Endothelial cell (in vitro differentiated cells): Measurements from ENCODE around the gene FNDC1. TPM values are rescaled to one million over a fixed set of nuclear protein-coding genes. Genes with fewer than 3 reads are reported as not detected.
"Not testable (repeated sequence)": the region's sequence is repeated elsewhere in the genome, so short reads cannot be mapped to it uniquely, and the experiment has no call there.

Source experiments
- DNase-seq: peaks from one replicate; pipeline ENCODE4 v3.0.0; 2021; ENCODE audit warnings: low spot score
- H3K27ac Mint-ChIP-seq: one replicate; pipeline ENCODE4 v1.8.0; 2021; ENCODE audit warnings: mixed read lengths, inconsistent platforms; ENCODE audit not compliant: unreplicated experiment
- H3K27me3 Mint-ChIP-seq: one replicate; pipeline ENCODE4 v1.8.0; 2021; ENCODE audit warnings: mild to moderate bottlenecking, moderate library complexity, mixed read lengths, inconsistent platforms; ENCODE audit not compliant: unreplicated experiment
- H3K36me3 Mint-ChIP-seq: one replicate; pipeline ENCODE4 v1.8.0; 2021; ENCODE audit warnings: mild to moderate bottlenecking, low read depth, mixed read lengths, inconsistent platforms; ENCODE audit not compliant: unreplicated experiment
- H3K4me1 Mint-ChIP-seq: one replicate; pipeline ENCODE4 v1.8.0; 2021; ENCODE audit warnings: mild to moderate bottlenecking, mixed read lengths, inconsistent platforms; ENCODE audit not compliant: unreplicated experiment
- H3K4me3 Mint-ChIP-seq: one replicate; pipeline ENCODE4 v1.8.0; 2021; ENCODE audit warnings: mild to moderate bottlenecking, mixed read lengths, inconsistent platforms; ENCODE audit not compliant: unreplicated experiment
- H3K9me3 Mint-ChIP-seq: one replicate; pipeline ENCODE4 v1.8.0; 2021; ENCODE audit warnings: mixed read lengths, inconsistent platforms; ENCODE audit not compliant: unreplicated experiment
- total RNA-seq: library from RNA; stranded (reverse); fragmentation: NEBNext Ultra II Directional; extraction: Animal tissue kit (Norgen Biotek cat#: 25700); gene quantifications from one replicate; pipeline ENCODE4 v1.2.1, GENCODE V29; 2021; ENCODE audit not compliant: unreplicated experiment
- TF ChIP-seq, protein P1 (sequence below): fragments of 200-600 bp; sonication (generic); IDR thresholded peaks from one replicate; pipeline ENCODE4 v1.5.0; 2021; ENCODE audit warnings: antibody characterized with exemption; ENCODE audit not compliant: unreplicated experiment

Gene FNDC1
- total RNA-seq, 1 donor from 2014 or later = 1.2 TPM

DNA sequence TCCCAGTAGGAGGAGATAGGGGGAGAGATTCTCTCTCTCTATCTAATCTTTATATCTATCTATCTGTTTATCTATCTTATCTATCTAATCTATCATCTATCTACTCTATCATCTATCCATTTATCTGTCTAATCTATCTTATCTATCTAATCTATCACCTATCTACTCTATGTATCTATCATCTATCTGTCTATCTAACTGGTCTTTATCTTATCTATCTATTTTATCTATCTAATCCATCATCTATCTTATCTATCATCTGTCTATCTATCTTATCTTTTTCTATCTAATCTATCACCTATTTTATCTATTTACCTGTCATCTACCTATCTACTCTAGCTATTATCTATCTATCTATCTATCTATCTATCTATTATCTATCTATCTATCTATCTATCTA, 109.4 kb downstream of the FNDC1 start:
- Mint-ChIP-seq H3K27ac (no peak overlapping the region), H3K27me3 (peaks cover 3% of the 10 kb centered on the region), H3K9me3 (no peaks in the 10 kb centered on the region), H3K36me3 (no peaks in the 10 kb centered on the region), H3K4me1 (peaks cover 24% of the 10 kb centered on the region), H3K4me3 (no peak overlapping the region)
- TF ChIP-seq, protein P1, sequence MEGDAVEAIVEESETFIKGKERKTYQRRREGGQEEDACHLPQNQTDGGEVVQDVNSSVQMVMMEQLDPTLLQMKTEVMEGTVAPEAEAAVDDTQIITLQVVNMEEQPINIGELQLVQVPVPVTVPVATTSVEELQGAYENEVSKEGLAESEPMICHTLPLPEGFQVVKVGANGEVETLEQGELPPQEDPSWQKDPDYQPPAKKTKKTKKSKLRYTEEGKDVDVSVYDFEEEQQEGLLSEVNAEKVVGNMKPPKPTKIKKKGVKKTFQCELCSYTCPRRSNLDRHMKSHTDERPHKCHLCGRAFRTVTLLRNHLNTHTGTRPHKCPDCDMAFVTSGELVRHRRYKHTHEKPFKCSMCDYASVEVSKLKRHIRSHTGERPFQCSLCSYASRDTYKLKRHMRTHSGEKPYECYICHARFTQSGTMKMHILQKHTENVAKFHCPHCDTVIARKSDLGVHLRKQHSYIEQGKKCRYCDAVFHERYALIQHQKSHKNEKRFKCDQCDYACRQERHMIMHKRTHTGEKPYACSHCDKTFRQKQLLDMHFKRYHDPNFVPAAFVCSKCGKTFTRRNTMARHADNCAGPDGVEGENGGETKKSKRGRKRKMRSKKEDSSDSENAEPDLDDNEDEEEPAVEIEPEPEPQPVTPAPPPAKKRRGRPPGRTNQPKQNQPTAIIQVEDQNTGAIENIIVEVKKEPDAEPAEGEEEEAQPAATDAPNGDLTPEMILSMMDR = no peak
- no peak for DNase-seq

- Mint-ChIP-seq H3K36me3 (no peaks in the 10 kb centered on the region), H3K4me3 (no peak overlapping the region), H3K4me1 (peaks cover 24% of the 10 kb centered on the region), H3K9me3 (no peaks in the 10 kb centered on the region), H3K27me3 (peaks cover 3% of the 10 kb centered on the region), H3K27ac (no peak overlapping the region)
- peak; percentile 15 for DNase-seq
- TF ChIP-seq, protein P1 = no peak
Observed at GRCh38 chr6:159279790-159280277, 110.6 kb downstream of the FNDC1 start.

DNA sequence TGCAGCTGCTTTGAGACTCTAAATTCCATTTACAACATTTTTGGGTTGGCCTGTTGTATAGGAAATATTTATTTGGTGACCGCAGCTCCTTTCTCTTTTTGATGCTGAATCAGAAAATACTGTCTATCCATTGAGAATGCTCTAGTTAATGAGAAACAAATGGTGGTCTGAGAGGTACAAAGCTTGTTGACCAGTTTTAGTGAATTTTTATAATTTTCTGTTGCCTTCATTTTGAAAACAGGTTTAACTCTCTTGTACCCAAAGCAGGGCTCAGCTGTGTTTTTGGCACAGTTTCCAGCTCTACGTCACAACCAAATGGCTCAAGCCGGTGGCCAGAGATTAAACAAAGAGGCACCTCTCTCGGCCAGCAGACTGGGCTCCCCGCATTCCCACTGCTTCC, 113.2 kb downstream of the FNDC1 start:
- no peak for DNase-seq
- no peaks in the 10 kb centered on the region for H3K36me3 Mint-ChIP-seq
- no peaks in the 10 kb centered on the region for H3K9me3 Mint-ChIP-seq
- H3K4me3 Mint-ChIP-seq = no peak overlapping the region
- TF ChIP-seq, protein P1 = no peak
- H3K4me1 Mint-ChIP-seq = peaks cover 24% of the 10 kb centered on the region
- H3K27me3 Mint-ChIP-seq = no peaks in the 10 kb centered on the region
- H3K27ac Mint-ChIP-seq = no peak overlapping the region

- not testable (repeated sequence) for H3K36me3 Mint-ChIP-seq, H3K27ac Mint-ChIP-seq, H3K4me3 Mint-ChIP-seq, H3K9me3 Mint-ChIP-seq, H3K27me3 Mint-ChIP-seq, DNase-seq
- H3K4me1 Mint-ChIP-seq = peaks cover 15% of the 10 kb centered on the region
Observed at GRCh38 chr6:159284661-159285060, 115.5 kb downstream of the FNDC1 start.

DNA sequence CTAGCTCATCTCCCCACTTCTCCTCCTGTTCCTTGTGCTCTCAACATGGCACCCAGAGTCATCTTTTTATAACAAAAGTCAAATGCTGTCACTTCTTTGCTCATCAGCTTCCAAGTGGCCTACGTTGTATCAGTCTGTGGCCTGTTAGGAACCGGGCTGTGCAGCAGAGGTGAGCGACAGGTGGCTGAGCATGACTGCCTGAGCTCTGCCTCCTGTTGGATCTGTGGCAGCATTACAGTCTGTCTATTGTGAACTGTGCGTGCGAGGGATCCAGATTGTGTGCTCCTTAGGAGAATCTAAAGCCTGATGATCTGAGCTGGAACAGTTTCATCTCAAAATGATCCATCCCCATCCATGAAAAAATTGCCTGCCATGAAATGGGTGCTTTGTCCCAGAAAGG, 129.6 kb downstream of the FNDC1 start:
- H3K9me3 Mint-ChIP-seq = no peaks in the 10 kb centered on the region
- TF ChIP-seq, protein P1 = no peak
- no peaks in the 10 kb centered on the region for H3K27me3 Mint-ChIP-seq
- H3K4me1 Mint-ChIP-seq = no peaks in the 10 kb centered on the region
- DNase-seq = no peak
- no peaks in the 10 kb centered on the region for H3K36me3 Mint-ChIP-seq
- H3K27ac Mint-ChIP-seq = no peak overlapping the region
- no peak overlapping the region for H3K4me3 Mint-ChIP-seq
